Measurements from ENCODE around the gene AHRR. TPM values are rescaled to one million over a fixed set of nuclear protein-coding genes. Genes with fewer than 3 reads are reported as not detected.

AHRR gene
- total and polyA plus RNA-seq, 10 of the 15 experiments (the other 5 are each of a cell fraction or from before 2014, with no cell fraction given): 0.90 to 35.2 (median 19.2) TPM

DNA sequence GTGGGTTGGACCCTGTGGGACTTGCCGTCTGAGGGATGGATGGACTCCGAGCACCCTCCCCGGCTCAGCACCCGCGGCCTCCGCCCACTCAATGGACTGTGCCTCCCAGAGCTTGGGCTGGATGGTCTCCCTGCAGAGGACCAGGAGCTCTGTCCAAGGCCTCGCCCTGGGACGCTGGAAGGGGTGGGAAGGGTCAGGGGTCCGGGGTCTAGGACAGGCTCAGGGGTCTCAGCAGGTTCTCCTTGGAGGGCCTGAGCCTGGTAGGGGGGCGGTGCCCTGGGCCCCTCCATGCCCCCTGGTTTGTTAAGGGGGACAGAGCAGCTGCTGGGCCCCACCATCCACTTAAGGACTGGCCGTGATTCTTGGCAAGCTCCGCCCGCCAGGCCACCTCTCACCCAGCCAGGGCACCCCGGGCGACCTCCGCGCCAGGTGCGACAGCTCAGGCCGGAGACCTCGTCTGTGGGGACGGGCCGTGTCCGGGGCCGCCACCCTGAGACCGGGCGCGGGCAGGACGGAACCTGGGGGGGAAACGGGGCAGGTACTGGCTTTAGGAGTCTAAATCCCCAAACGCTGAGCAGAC, 150.7 kb downstream of the AHRR start:
- RAD21 ChIA-PET (ENCODE audit: unreplicated experiment): interaction anchor here (0.8 to 2.7 kb wide), 4 partner anchors 14 to 155 kb away, joined by 3 to 18 read pairs (median 7); no protein-coding TSS in a partner anchor
- no peaks in the 10 kb centered on the region for H3K27me3 ChIP-seq (replicated peaks in 1 of 2; ENCODE audit: control insufficient read depth in 2 of 2, insufficient read depth in 2 of 2, low read length in 1 of 2)
- intact Hi-C loops (cut with micrococcal nuclease; ENCODE audit: unreplicated experiment): loop anchor here (10.0 kb wide), 1 partner anchor 143 kb away; the partner anchor contains the start of gene CEP72
- ATAC-seq (peak; percentile 53), DNase-seq (ENCODE audit: low read depth, low spot score) (no peak), FAIRE-seq (no peak)
- no peaks in the 10 kb centered on the region; a peak in 1 of 4 replicates for H3K36me3 ChIP-seq (ENCODE audit: control insufficient read depth in 2 of 2, insufficient read depth in 2 of 2, low read length in 1 of 2)
- POLR2A ChIA-PET: interaction anchor here (0.7 to 2.9 kb wide), 4 partner anchors 12 to 47 kb away, joined by 3 to 17 read pairs (median 7); no protein-coding TSS in a partner anchor
- H3K4me3 ChIP-seq: peak overlapping the region; percentile 97
- peaks cover 21% of the 10 kb centered on the region for H3K79me2 ChIP-seq (ENCODE audit: control insufficient read depth, insufficient read depth, low read length)
- in situ Hi-C loops (cut with MboI): no loop called here
- peak overlapping the region; percentile 72 for H3K27ac ChIP-seq (ENCODE audit: control insufficient read depth, insufficient read depth)
- peak overlapping the region; percentile 80 for H3K4me2 ChIP-seq (ENCODE audit: control insufficient read depth, insufficient read depth)
- SMC1A ChIA-PET (ENCODE audit: uncharacterized antibody, unreplicated experiment): interaction anchor here (0.7 to 1.7 kb wide), 6 partner anchors 11 to 155 kb away, joined by 3 to 9 read pairs (median 3); no protein-coding TSS in a partner anchor
- CTCF ChIA-PET: interaction anchor here (1.2 to 5.4 kb wide), 3 partner anchors 20 to 155 kb away, joined by 3 to 46 read pairs (median 12); no protein-coding TSS in a partner anchor
- no peak overlapping the region; the same call in 1 of the 2 replicates for H2AFZ ChIP-seq (ENCODE audit: control insufficient read depth, low read depth, low read length)
- H3K9me3 ChIP-seq (replicated peaks; ENCODE audit: control insufficient read depth, insufficient read depth, low read length): no peaks in the 10 kb centered on the region
- BruUV-seq (replicated peaks): TSS peak; percentile 85
- peaks cover 4% of the 10 kb centered on the region for H3K4me1 ChIP-seq (ENCODE audit: control insufficient read depth, insufficient read depth, low read length)
- WGBS (ENCODE audit: insufficient coverage, insufficient replicate concordance, low lambda C conversion rate, missing lambda C conversion rate): 3% methylated on average over 30 of the region's 30 CpGs
- H3K9ac ChIP-seq (ENCODE audit: control insufficient read depth, insufficient read depth, low read length): peak overlapping the region; percentile 93
- H4K20me1 ChIP-seq (ENCODE audit: control insufficient read depth, insufficient read depth): no peaks in the 10 kb centered on the region
- TF ChIP-seq E2F4 (IDR thresholded peaks at IDR 0.05; ENCODE audit: low read depth, low read length): no peak
- no peak for TF ChIP-seq SP1 (IDR thresholded peaks at IDR 0.05; ENCODE audit: low read depth, low read length)
- 0 out of 2 replicates have a peak, but pooled peaks have one; percentile 11 for TF ChIP-seq NR2F1 (conservative IDR thresholded peaks at IDR 0.05)
- no peak for TF ChIP-seq RFX5 (IDR thresholded peaks at IDR 0.05; ENCODE audit: low read depth, low read length)
- TF ChIP-seq, protein P1, sequence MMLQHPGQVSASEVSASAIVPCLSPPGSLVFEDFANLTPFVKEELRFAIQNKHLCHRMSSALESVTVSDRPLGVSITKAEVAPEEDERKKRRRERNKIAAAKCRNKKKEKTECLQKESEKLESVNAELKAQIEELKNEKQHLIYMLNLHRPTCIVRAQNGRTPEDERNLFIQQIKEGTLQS (IDR thresholded peaks at IDR 0.05; ENCODE audit: borderline replicate concordance, extremely low read depth, low read depth, low read length): no peak
- TF ChIP-seq, protein P2, sequence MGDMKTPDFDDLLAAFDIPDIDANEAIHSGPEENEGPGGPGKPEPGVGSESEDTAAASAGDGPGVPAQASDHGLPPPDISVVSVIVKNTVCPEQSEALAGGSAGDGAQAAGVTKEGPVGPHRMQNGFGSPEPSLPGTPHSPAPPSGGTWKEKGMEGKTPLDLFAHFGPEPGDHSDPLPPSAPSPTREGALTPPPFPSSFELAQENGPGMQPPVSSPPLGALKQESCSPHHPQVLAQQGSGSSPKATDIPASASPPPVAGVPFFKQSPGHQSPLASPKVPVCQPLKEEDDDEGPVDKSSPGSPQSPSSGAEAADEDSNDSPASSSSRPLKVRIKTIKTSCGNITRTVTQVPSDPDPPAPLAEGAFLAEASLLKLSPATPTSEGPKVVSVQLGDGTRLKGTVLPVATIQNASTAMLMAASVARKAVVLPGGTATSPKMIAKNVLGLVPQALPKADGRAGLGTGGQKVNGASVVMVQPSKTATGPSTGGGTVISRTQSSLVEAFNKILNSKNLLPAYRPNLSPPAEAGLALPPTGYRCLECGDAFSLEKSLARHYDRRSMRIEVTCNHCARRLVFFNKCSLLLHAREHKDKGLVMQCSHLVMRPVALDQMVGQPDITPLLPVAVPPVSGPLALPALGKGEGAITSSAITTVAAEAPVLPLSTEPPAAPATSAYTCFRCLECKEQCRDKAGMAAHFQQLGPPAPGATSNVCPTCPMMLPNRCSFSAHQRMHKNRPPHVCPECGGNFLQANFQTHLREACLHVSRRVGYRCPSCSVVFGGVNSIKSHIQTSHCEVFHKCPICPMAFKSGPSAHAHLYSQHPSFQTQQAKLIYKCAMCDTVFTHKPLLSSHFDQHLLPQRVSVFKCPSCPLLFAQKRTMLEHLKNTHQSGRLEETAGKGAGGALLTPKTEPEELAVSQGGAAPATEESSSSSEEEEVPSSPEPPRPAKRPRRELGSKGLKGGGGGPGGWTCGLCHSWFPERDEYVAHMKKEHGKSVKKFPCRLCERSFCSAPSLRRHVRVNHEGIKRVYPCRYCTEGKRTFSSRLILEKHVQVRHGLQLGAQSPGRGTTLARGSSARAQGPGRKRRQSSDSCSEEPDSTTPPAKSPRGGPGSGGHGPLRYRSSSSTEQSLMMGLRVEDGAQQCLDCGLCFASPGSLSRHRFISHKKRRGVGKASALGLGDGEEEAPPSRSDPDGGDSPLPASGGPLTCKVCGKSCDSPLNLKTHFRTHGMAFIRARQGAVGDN (IDR thresholded peaks at IDR 0.05): no peak
- no peak for TF ChIP-seq MXI1 (IDR thresholded peaks at IDR 0.05; ENCODE audit: low read depth, low read length)
- no peak for TF ChIP-seq POU2F2 (IDR thresholded peaks at IDR 0.05; ENCODE audit: borderline replicate concordance, low read depth, low read length)
- TF ChIP-seq RELB (IDR thresholded peaks at IDR 0.05; ENCODE audit: low read depth): no peak
- TF ChIP-seq SMAD1 (IDR thresholded peaks at IDR 0.05; ENCODE audit: low read depth, partially characterized antibody): no peak
- TF ChIP-seq REST (IDR thresholded peaks at IDR 0.05; ENCODE audit: low read depth, low read length): no peak
- TF ChIP-seq HDAC2 (IDR thresholded peaks at IDR 0.05): no peak

Measured in GM12878 (cell line).